Immature natural killer cell (primary cell): Measurements from ENCODE around the gene TAS2R41. TPM values are rescaled to one million over a fixed set of nuclear protein-coding genes. Genes with fewer than 3 reads are reported as not detected.

ENCODE experiments used
- DNase-seq, 3 donors: peaks; one replicate each; pipeline ENCODE4 v3.0.0; 2022; ENCODE audit warnings: mixed read lengths in 1 of 3
- H3K27ac Mint-ChIP-seq, 6 donors: one replicate each; pipeline ENCODE4 v1.8.0; 2020; ENCODE audit warnings: mixed read lengths in 6 of 6, mild to moderate bottlenecking in 5 of 6, inconsistent platforms in 4 of 6, moderate library complexity in 3 of 6
- H3K27me3 Mint-ChIP-seq, 3 donors: one replicate each; pipeline ENCODE4 v1.8.0; 2020 to 2021; ENCODE audit warnings: low read depth in 3 of 3, mild to moderate bottlenecking in 3 of 3, mixed read lengths in 3 of 3, moderate library complexity in 3 of 3, inconsistent platforms in 1 of 3
- H3K36me3 Mint-ChIP-seq, 3 donors: one replicate each; pipeline ENCODE4 v1.8.0; 2020; ENCODE audit warnings: mixed read lengths in 3 of 3, inconsistent platforms in 2 of 3, mild to moderate bottlenecking in 2 of 3
- H3K4me1 Mint-ChIP-seq, 2 donors: one replicate each; pipeline ENCODE4 v1.8.0; 2020; ENCODE audit warnings: inconsistent platforms in 2 of 2, mild to moderate bottlenecking in 2 of 2, mixed read lengths in 2 of 2, moderate library complexity in 1 of 2
- H3K4me3 Mint-ChIP-seq, 5 donors: one replicate each; pipeline ENCODE4 v1.8.0; 2020; ENCODE audit warnings: mild to moderate bottlenecking in 5 of 5, mixed read lengths in 5 of 5, inconsistent platforms in 3 of 5, moderate library complexity in 3 of 5
- H3K9me3 Mint-ChIP-seq, 6 donors: one replicate each; pipeline ENCODE4 v1.8.0; 2020; ENCODE audit warnings: mild to moderate bottlenecking in 6 of 6, mixed read lengths in 6 of 6, inconsistent platforms in 4 of 6, moderate library complexity in 3 of 6
- polyA plus RNA-seq, 3 donors: library from polyadenylated mRNA; unstranded; fragments of 300-500 nt; fragmentation: Illumina TruSeq; gene quantifications; one replicate each; pipeline ENCODE4 v1.2.3, GENCODE V29; 2021

The TAS2R41 gene, protein sequence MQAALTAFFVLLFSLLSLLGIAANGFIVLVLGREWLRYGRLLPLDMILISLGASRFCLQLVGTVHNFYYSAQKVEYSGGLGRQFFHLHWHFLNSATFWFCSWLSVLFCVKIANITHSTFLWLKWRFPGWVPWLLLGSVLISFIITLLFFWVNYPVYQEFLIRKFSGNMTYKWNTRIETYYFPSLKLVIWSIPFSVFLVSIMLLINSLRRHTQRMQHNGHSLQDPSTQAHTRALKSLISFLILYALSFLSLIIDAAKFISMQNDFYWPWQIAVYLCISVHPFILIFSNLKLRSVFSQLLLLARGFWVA
- not detected for polyA plus RNA-seq

DNA sequence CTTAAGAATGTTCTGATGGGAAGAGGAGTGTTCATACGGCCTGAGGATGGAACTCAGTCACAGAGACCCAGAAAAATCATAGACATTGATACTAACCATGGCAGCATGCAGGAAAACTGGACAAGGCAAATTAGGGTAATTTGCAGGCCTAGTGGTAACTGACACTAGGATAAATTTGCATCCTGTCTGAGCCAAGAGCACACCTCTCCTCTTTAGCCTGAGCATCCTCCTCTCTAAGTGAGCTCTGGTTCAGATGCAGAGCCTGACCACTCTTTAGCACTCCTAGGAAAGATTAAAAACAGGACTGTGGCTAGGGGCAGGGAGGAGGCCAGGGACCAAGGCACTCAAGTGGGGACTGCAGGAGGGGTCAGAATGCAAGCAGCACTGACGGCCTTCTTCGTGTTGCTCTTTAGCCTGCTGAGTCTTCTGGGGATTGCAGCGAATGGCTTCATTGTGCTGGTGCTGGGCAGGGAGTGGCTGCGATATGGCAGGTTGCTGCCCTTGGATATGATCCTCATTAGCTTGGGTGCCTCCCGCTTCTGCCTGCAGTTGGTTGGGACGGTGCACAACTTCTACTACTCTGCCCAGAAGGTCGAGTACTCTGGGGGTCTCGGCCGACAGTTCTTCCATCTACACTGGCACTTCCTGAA lies at the start of gene TAS2R41:
TSS of gene TAS2R41 (plus strand) at position 373 of the 650 bp plus-strand sequence. CDS start at position 373, 0 bp downstream.
- peaks cover 0 to 2% (median 0%) of the 10 kb centered on the region in 6 donors for H3K9me3 Mint-ChIP-seq
- peaks cover 7 to 14% of the 10 kb centered on the region in 2 donors for H3K4me1 Mint-ChIP-seq
- H3K36me3 Mint-ChIP-seq: no peaks in the 10 kb centered on the region
- no peak within 1 kb of the TSS for H3K4me3 Mint-ChIP-seq
- DNase-seq: no peak
- H3K27ac Mint-ChIP-seq: no peak within 1 kb of the TSS
- peaks cover 1 to 6% (median 5%) of the 10 kb centered on the region in 3 donors for H3K27me3 Mint-ChIP-seq

DNA sequence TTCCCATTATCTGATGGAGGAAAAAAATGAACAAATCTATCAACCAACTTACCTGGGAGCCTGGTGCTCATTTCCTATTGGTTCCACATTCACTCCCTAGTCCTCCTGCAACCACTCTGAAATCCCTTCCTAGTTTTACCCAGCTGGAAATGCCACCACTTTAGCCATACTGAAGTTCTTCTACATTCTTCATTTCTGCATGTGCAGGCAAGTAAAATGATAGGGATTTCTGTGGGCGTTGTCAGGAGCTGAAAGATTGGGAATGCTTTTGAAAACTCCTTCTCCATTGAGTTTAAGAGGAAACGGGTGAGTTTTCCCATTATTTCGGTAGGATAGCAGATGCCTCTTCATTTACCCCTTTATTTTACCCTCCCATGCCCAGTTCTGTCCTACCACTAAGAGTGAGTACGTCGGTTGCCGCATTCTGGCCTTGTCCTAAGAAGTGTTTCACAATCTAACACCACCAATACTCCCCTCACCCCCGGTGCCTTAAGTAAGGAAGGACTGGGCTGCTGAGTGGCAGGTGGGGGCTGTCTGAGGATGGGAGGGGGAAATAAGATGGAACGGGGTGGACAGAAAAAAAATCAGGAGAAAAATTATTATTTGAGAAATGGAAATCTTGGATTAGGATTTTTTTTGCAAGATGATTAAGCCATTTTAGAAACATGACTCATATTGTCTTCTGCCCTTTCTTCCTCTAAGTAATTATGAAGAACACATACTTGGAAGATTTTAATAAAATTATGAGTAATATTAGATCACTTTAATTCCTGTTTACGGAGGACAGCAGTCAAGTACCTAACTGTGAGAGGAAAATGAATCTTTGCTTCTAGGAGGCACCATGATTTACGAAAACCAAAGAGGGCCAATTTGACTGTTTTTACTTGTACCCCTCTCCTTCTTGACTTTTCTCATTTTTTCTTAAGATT lies 47.6 kb upstream of the TAS2R41 start:
- H3K27me3 Mint-ChIP-seq: peaks cover 0 to 8% (median 3%) of the 10 kb centered on the region in 3 donors
- no peak for DNase-seq
- H3K36me3 Mint-ChIP-seq: no peaks in the 10 kb centered on the region
- H3K4me3 Mint-ChIP-seq: no peak overlapping the region
- H3K27ac Mint-ChIP-seq: no peak overlapping the region
- no peaks in the 10 kb centered on the region for H3K9me3 Mint-ChIP-seq
- H3K4me1 Mint-ChIP-seq: peaks cover 0 to 2% of the 10 kb centered on the region in 2 donors

DNA sequence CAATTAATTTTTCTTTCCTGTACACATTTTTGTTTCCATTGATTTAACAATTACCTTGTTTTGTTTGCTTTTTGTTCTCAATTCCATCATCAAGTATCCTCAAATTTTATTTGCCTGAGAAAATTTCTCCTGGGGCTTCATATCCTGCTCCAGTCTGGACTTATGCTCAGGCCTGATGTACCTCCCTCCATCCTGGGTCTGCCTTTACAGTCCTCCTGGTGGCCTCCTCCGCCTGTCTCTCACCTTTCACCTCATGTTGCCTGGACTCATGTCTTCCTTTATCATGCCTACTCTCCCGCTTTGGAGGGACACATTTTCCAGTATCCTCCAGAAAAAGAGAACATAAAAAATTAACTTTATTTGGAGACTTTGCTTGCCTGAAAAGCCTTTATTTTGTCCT lies 46.6 kb upstream of the TAS2R41 start:
- Mint-ChIP-seq H3K27me3 (peaks cover 0 to 8% (median 3%) of the 10 kb centered on the region in 3 donors), H3K36me3 (no peaks in the 10 kb centered on the region), H3K9me3 (no peaks in the 10 kb centered on the region), H3K4me1 (peaks cover 0 to 2% of the 10 kb centered on the region in 2 donors), H3K4me3 (no peak overlapping the region), H3K27ac (no peak overlapping the region)
- no peak for DNase-seq

DNA sequence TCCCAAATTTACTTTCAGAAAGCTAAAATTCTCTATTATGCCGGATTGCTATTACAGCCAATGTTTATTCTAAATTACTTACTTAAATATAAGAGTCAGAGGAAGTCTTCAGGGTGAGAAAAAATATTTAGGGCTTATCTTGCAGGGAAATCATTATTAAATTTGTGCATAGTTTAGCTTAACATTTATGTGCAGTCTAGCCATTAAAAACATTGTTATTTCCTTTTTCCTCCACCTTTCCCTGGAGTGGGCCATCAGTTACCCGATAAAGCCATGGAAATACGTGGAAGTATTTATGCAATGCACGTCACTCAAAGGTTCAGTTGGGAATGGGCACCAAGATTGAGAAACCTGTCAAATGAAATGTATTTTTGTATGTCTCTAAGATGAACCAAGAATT lies 43.9 kb upstream of the TAS2R41 start:
- H3K4me3 Mint-ChIP-seq: no peak overlapping the region
- no peaks in the 10 kb centered on the region for H3K36me3 Mint-ChIP-seq
- no peaks in the 10 kb centered on the region for H3K4me1 Mint-ChIP-seq
- H3K27ac Mint-ChIP-seq: no peak overlapping the region
- H3K9me3 Mint-ChIP-seq: no peaks in the 10 kb centered on the region
- H3K27me3 Mint-ChIP-seq: peaks cover 0 to 7% (median 3%) of the 10 kb centered on the region in 3 donors
- DNase-seq: no peak

DNA sequence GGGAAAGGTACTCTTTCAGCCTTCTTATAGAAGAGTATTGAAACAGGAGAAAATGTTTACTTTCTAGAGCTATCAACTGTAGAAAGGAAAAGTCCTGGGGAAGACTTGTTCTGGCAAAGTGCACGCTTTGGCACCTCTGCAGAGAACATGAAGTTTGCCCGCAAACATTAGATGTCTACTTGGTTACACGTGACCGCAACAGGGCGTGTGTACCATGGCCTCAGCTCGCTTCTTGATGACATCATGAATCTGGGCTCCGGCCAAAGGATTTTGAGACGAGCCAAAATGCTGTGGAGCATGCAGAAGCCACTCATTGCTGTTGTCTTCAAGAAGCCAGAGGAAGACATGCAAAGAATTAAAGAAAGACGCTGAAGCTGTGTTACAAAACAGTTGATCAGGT lies 43.0 kb upstream of the TAS2R41 start:
- no peak overlapping the region for H3K4me3 Mint-ChIP-seq
- no peak for DNase-seq
- H3K9me3 Mint-ChIP-seq: no peaks in the 10 kb centered on the region
- H3K27me3 Mint-ChIP-seq: peaks cover 0 to 6% (median 1%) of the 10 kb centered on the region in 3 donors
- no peaks in the 10 kb centered on the region for H3K4me1 Mint-ChIP-seq
- no peaks in the 10 kb centered on the region for H3K36me3 Mint-ChIP-seq
- no peak overlapping the region for H3K27ac Mint-ChIP-seq

DNA sequence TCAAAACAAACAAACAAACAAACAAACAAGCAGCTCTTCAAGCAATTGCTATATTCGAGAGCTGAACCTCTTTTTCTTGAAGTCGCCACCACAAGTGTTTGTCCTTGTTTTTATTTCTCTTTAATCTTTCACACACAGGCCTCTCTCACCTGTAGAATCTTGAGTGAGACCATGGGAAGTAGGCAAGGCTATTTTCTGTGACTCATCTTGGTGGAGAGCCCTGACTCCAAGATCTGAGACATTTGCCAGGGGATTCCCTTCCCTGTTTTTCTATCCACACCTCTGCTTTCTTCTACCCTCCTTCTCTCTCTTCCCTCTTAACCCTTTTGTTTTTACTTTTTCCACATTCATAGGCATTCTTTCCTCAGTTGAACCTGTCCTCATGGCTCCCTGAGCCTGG lies 42.4 kb upstream of the TAS2R41 start:
- Mint-ChIP-seq H3K27me3 (peaks cover 0 to 6% (median 0%) of the 10 kb centered on the region in 3 donors), H3K4me1 (no peaks in the 10 kb centered on the region), H3K36me3 (no peaks in the 10 kb centered on the region), H3K9me3 (no peaks in the 10 kb centered on the region), H3K4me3 (no peak overlapping the region), H3K27ac (no peak overlapping the region)
- DNase-seq: no peak

DNA sequence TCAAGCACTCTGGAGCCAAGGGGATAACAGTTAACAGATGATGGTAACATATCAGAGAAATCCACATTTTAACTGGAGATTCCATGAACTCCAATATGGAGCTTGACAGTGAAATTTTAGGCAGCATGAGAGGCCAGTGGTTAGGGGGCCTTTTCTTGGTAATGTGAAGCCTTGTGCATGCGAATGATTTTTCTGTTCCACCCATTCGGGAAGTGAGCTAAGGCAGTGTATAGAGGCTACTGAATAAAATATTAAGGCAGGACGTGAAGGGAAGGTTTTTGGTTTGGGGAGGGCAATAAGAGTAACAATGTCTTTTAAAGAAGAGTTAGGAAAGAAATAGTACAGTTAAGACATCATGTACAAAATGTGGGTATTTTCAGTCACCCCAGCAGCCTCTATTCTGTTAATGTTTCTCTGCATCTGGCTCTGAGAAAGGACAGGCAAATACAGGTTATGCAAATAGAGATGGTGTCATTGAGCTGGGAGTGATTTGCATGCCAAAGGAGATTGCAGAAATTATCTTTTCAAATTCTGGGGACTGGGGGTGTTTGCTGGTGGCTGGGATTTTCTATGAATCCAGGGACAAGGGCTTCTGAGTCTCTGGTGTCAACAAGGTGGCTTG lies 41.2 kb upstream of the TAS2R41 start:
- no peaks in the 10 kb centered on the region for H3K4me1 Mint-ChIP-seq
- H3K36me3 Mint-ChIP-seq: no peaks in the 10 kb centered on the region
- no peak overlapping the region for H3K4me3 Mint-ChIP-seq
- H3K9me3 Mint-ChIP-seq: no peaks in the 10 kb centered on the region
- no peak overlapping the region for H3K27ac Mint-ChIP-seq
- H3K27me3 Mint-ChIP-seq: peaks cover 0 to 3% (median 1%) of the 10 kb centered on the region in 3 donors
- DNase-seq: no peak

DNA sequence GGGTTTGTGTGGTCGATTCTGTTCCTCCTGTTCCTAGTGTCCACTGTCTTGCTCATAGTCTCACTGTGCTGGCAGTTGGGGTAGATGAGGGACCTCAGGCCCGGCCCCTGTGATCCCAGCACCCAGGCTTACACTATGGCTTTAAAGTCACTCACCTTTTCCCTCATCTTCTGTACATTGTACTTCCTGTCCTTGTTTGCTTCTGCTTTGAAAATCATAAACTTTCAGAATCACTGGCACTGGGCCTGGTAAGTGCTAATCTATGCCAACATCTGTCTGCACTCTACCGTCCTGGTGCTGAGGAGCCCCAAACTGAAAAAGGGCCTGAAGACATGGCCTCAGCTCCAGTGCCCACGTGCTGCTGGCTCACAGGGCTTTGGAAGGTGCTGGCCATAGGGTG lies 40.1 kb upstream of the TAS2R41 start:
- Mint-ChIP-seq H3K9me3 (no peaks in the 10 kb centered on the region), H3K27ac (no peak overlapping the region), H3K4me3 (no peak overlapping the region), H3K27me3 (peaks cover 0 to 3% (median 1%) of the 10 kb centered on the region in 3 donors), H3K4me1 (no peaks in the 10 kb centered on the region), H3K36me3 (no peaks in the 10 kb centered on the region)
- DNase-seq: no peak

DNA sequence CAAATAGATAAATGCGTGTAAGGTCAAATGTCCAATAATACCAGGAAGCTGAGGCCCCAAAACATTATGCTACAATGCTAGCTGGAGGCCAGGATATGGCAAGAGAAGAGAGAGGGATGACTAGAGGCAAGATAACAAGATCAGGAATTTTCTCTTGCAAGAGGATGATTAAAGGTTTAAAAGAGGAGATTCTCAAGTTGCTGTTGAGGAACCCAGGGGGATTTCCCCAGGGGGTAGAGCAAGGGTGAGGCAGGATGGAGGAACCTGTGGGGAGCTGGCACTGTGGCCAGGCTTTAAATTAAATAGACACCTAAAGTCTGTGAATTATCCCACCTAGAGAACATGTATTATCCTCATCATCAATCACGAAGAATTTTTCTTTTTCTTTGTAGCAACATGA lies 37.8 kb upstream of the TAS2R41 start:
- H3K9me3 Mint-ChIP-seq: no peaks in the 10 kb centered on the region
- H3K4me3 Mint-ChIP-seq: no peak overlapping the region
- H3K27me3 Mint-ChIP-seq: peaks cover 0 to 1% (median 1%) of the 10 kb centered on the region in 3 donors
- no peaks in the 10 kb centered on the region for H3K4me1 Mint-ChIP-seq
- no peak overlapping the region for H3K27ac Mint-ChIP-seq
- no peak for DNase-seq
- no peaks in the 10 kb centered on the region for H3K36me3 Mint-ChIP-seq

DNA sequence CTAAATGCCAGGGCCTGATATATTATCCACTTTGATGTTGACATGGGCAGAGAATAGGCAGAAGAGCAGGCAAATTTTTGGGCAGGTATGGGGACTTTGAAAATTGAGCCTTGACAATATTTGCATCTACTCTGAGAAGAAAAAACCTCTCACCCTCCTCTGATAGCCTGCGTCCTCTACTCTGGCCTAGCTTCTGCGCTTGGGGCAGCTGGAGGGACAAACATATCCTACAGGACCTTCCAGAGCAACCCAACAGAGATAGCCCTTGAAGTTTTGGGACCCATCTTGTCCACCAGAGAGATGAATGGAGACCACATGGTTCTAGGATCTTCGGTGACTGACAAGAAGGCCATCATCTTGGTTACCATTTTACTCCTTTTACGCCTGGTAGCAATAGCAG lies 34.5 kb upstream of the TAS2R41 start, which contains the start of gene TAS2R60:
TSS of gene TAS2R60 (plus strand) at position 301 of the 400 bp plus-strand sequence. CDS start at position 301, 0 bp downstream.
- no peak for DNase-seq
- H3K27me3 Mint-ChIP-seq: peaks cover 0 to 1% (median 0%) of the 10 kb centered on the region in 3 donors
- H3K27ac Mint-ChIP-seq: no peak within 1 kb of the TSS
- no peaks in the 10 kb centered on the region for H3K36me3 Mint-ChIP-seq
- no peak within 1 kb of the TSS for H3K4me3 Mint-ChIP-seq
- H3K9me3 Mint-ChIP-seq: no peaks in the 10 kb centered on the region
- H3K4me1 Mint-ChIP-seq: no peaks in the 10 kb centered on the region

DNA sequence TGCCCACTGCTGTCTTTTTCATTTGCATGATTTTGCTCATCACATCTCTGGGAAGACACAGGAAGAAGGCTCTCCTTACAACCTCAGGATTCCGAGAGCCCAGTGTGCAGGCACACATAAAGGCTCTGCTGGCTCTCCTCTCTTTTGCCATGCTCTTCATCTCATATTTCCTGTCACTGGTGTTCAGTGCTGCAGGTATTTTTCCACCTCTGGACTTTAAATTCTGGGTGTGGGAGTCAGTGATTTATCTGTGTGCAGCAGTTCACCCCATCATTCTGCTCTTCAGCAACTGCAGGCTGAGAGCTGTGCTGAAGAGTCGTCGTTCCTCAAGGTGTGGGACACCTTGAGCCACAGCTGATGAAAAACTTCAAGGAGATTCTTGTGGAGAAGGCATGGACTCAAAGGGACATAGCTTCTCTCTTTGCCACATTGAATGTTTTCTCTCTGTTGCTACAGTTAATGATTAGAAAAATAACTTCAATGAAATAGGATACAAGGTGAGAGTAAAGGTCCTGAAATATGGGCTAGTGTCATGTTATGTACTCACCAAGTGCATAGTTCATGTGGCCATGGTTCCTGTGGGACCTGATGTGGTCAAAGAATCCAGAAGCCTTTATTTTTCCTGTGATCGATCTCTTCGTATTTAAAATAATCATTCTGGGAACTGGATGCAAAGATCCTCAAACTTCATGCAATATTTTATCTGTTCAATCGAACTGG lies 33.5 kb upstream of the TAS2R41 start:
- no peak overlapping the region for H3K27ac Mint-ChIP-seq
- no peak for DNase-seq
- H3K27me3 Mint-ChIP-seq: peaks cover 0 to 1% (median 0%) of the 10 kb centered on the region in 3 donors
- no peaks in the 10 kb centered on the region for H3K4me1 Mint-ChIP-seq
- H3K4me3 Mint-ChIP-seq: no peak overlapping the region
- no peaks in the 10 kb centered on the region for H3K9me3 Mint-ChIP-seq
- no peaks in the 10 kb centered on the region for H3K36me3 Mint-ChIP-seq

DNA sequence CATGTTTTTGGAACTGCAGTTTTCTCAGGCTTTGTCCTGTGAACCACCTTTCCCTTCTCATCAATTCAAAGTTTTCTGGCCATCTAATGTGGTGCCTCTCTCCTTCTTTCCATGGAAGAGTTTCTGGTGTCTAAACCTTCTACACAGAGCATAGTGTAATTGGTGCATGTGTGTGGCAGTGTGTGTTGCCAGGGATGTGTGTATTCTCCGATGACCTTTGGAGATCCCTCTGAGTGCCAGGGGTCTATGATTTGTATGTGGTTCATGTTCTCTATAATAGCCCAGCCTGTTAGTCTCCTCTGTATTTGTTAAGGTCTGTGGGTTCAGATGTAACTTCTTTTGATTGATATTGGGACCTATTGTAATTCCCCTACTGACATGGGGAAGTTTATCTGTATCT lies 32.9 kb upstream of the TAS2R41 start:
- H3K4me3 Mint-ChIP-seq: no peak overlapping the region
- DNase-seq: no peak
- peaks cover 0 to 1% (median 0%) of the 10 kb centered on the region in 3 donors for H3K27me3 Mint-ChIP-seq
- no peaks in the 10 kb centered on the region for H3K9me3 Mint-ChIP-seq
- no peaks in the 10 kb centered on the region for H3K4me1 Mint-ChIP-seq
- H3K36me3 Mint-ChIP-seq: no peaks in the 10 kb centered on the region
- H3K27ac Mint-ChIP-seq: no peak overlapping the region

DNA sequence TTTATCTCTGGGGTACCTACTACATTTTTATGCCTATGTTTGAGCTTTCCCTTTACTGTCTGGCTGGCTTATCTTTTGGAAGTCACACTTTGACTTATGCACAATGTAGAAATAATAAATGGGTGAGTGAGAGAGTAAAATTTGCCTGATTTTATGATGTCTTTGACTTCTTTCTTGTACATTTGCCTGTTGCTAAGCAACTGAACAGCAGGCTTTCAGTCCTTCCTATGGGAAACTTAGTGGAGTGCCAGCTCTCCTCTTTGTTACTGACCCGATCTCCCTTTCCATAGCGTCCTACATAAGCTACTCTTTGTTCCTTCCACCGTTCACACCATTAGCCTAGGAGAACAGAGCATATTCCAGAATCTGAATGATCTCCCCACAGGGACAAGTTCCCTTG lies 30.2 kb upstream of the TAS2R41 start:
- Mint-ChIP-seq H3K4me3 (no peak overlapping the region), H3K27ac (no peak overlapping the region), H3K4me1 (no peaks in the 10 kb centered on the region), H3K27me3 (no peaks in the 10 kb centered on the region), H3K9me3 (no peaks in the 10 kb centered on the region), H3K36me3 (no peaks in the 10 kb centered on the region)
- no peak for DNase-seq
